HepG2 (cell line): ENCODE data around the gene CCDC117. TPM values are rescaled to one million over a fixed set of nuclear protein-coding genes. Genes with fewer than 3 reads are reported as not detected.

Source experiments
- ARID4A ChIP-seq: sonication (generic); formaldehyde crosslinking; IDR thresholded peaks from 2 replicates; pipeline ENCODE4 v1.5.0; 2020; ENCODE audit warnings: mild to moderate bottlenecking, missing genetic modification reagents, borderline replicate concordance
- ETV6 ChIP-seq: sonication (generic); formaldehyde crosslinking; conservative IDR thresholded peaks from 2 replicates; pipeline ENCODE4 v1.4.0; 2020; ENCODE audit warnings: missing genetic modification reagents
- FOXJ3 ChIP-seq: sonication (generic); formaldehyde crosslinking; IDR thresholded peaks from 2 replicates; pipeline ENCODE4 v1.4.0; 2020; ENCODE audit warnings: missing genetic modification reagents, mild to moderate bottlenecking, borderline replicate concordance
- HNF1A ChIP-seq, 2 experiments: sonication (generic) in 1 of 2; formaldehyde crosslinking in 1 of 2; IDR thresholded peaks; 2 replicates each; pipeline versions ENCODE4 v1.4.0 to v1.6.1; 2016 to 2020; ENCODE audit warnings: borderline replicate concordance in 1 of 2, low read depth in 1 of 2, mild to moderate bottlenecking in 1 of 2, missing genetic modification reagents in 1 of 2
- MYC ChIP-seq: sonication (generic); formaldehyde crosslinking; IDR thresholded peaks from 2 replicates; pipeline ENCODE4 v1.9.0; 2021; ENCODE audit warnings: missing genetic modification reagents, borderline replicate concordance
- NCOA2 ChIP-seq: sonication (generic); formaldehyde crosslinking; IDR thresholded peaks from 2 replicates; pipeline ENCODE4 v1.8.0; 2022; ENCODE audit warnings: inconsistent platforms
- SP4 ChIP-seq: sonication (generic); formaldehyde crosslinking; IDR thresholded peaks from 2 replicates; pipeline ENCODE4 v1.8.1; 2023; ENCODE audit warnings: mild to moderate bottlenecking, missing genetic modification reagents
- TARDBP ChIP-seq: sonication (generic); formaldehyde crosslinking; IDR thresholded peaks from 2 replicates; pipeline ENCODE4 v1.8.0; 2022; ENCODE audit warnings: mild to moderate bottlenecking, missing genetic modification reagents
- ZBTB39 ChIP-seq: sonication (generic); formaldehyde crosslinking; IDR thresholded peaks from 2 replicates; pipeline ENCODE4 v1.5.0; 2020; ENCODE audit warnings: missing genetic modification reagents
- ZKSCAN8 ChIP-seq: IDR thresholded peaks from 2 replicates; pipeline ENCODE4 v1.6.1; 2016; ENCODE audit warnings: borderline replicate concordance, missing genetic modification reagents, missing compliant biosample characterization
- ZNF33B ChIP-seq: sonication (generic); formaldehyde crosslinking; IDR thresholded peaks from 2 replicates; pipeline ENCODE4 v1.5.1; 2020; ENCODE audit warnings: mild to moderate bottlenecking, missing genetic modification reagents
- ZNF589 ChIP-seq: sonication (generic); formaldehyde crosslinking; conservative IDR thresholded peaks from 2 replicates; pipeline ENCODE4 v1.8.0; 2022; ENCODE audit warnings: mild to moderate bottlenecking, moderate library complexity, missing genetic modification reagents
- ZNF639 ChIP-seq: conservative IDR thresholded peaks from 2 replicates; pipeline ENCODE4 v1.6.1; 2018; ENCODE audit warnings: missing genetic modification reagents
- ZNF644 ChIP-seq: IDR thresholded peaks from 2 replicates; pipeline ENCODE4 v1.6.1; 2016; ENCODE audit warnings: low read depth
- ZNF652 ChIP-seq: IDR thresholded peaks from 2 replicates; pipeline ENCODE4 v1.6.1; 2016; ENCODE audit warnings: low read depth, borderline replicate concordance
- ZNF775 ChIP-seq: sonication (generic); formaldehyde crosslinking; IDR thresholded peaks from 2 replicates; pipeline ENCODE4 v1.4.0; 2020; ENCODE audit warnings: missing genetic modification reagents, mild to moderate bottlenecking, moderate library complexity, borderline replicate concordance
- polyA plus RNA-seq, 8 experiments: library from polyadenylated mRNA; depleted of rRNA in 3 of 8; stranded (reverse) in 7 of 8; unstranded in 1 of 8; fragments of >200 nt; fragmentation: Illumina TruSeq in 4 of 8; extraction: Trizol in 4 of 8; gene quantifications; 2 replicates each; pipeline versions ENCODE4 v1.2.1 to v1.2.3, GENCODE V29; 2011 to 2016; ENCODE audit warnings: low read depth in 4 of 8, missing spikeins in 1 of 8, mixed read lengths in 1 of 8; ENCODE audit not compliant: insufficient read depth in 1 of 8
- total RNA-seq, 5 experiments: library from RNA; depleted of rRNA; stranded (reverse); fragments of >200 nt; fragmentation: Illumina TruSeq; extraction: Trizol; gene quantifications; 2 replicates each; pipeline ENCODE4 v1.2.3, GENCODE V29; 2016; ENCODE audit warnings: low read depth in 1 of 5

The CCDC117 gene
- total and polyA plus RNA-seq, 2 of the 13 experiments (the other 11 are each of a cell fraction or from before 2014, with no cell fraction given) = 12.6 to 34.2 TPM

- 0 out of 2 replicates have a peak, but pooled peaks have one; percentile 42 for TF ChIP-seq ETV6 (CRISPR knock-in tag)
- TF ChIP-seq SP4 (CRISPR knock-in tag) = no peak
- peak; percentile 75; the same call in 1 of the 2 replicates for TF ChIP-seq ZNF639 (CRISPR knock-in tag)
- 0 out of 2 replicates have a peak, but pooled peaks have one; percentile 30 for TF ChIP-seq ZBTB39 (CRISPR knock-in tag)
- TF ChIP-seq ARID4A (CRISPR knock-in tag) = peak; percentile 63; the same call in 1 of the 2 replicates
- TF ChIP-seq ZNF775 (CRISPR knock-in tag) = no peak
- TF ChIP-seq ZKSCAN8 (CRISPR knock-in tag) = 0 out of 2 replicates have a peak, but pooled peaks have one; percentile 74
- peak; percentile 91 for TF ChIP-seq TARDBP (CRISPR knock-in tag)
- TF ChIP-seq ZNF644 = 0 out of 2 replicates have a peak, but pooled peaks have one; percentile 16
- peak; percentile 25; the same call in 1 of the 2 replicates for TF ChIP-seq MYC (CRISPR knock-in tag)
- TF ChIP-seq NCOA2 (CRISPR knock-in tag) = peak; percentile 99
- TF ChIP-seq ZNF33B (CRISPR knock-in tag) = no peak
- peak; percentile 78 for TF ChIP-seq HNF1A (IDR thresholded peaks at IDR 0.05; ENCODE audit: low read depth)
- TF ChIP-seq HNF1A (CRISPR knock-in tag; IDR thresholded peaks at IDR 0.05; ENCODE audit: borderline replicate concordance) = peak; percentile 91
- TF ChIP-seq FOXJ3 = peak; percentile 84; the same call in 1 of the 2 replicates
- TF ChIP-seq ZNF652 = 0 out of 2 replicates have a peak, but pooled peaks have one; percentile 28
- no peak for TF ChIP-seq ZNF589 (CRISPR knock-in tag)
Observed at GRCh38 chr22:28813772-28814518, 41.5 kb downstream of the CCDC117 start (continued).
